Left kidney (tissue), 2 donors: ENCODE data around the gene SLC4A2. TPM values are rescaled to one million over a fixed set of nuclear protein-coding genes. Genes with fewer than 3 reads are reported as not detected.

ENCODE experiments used
- DNase-seq: peaks from one replicate; pipeline ENCODE4 v3.0.0-alpha.2; 2013
- polyA plus RNA-seq: library from polyadenylated mRNA; unstranded; fragments of 120-200 nt; gene quantifications from one replicate; pipeline ENCODE4 v1.2.1, GENCODE V29; 2013; ENCODE audit not compliant: insufficient read length

Gene SLC4A2
- polyA plus RNA-seq, 1 donor, result 84.4 TPM

DNA sequence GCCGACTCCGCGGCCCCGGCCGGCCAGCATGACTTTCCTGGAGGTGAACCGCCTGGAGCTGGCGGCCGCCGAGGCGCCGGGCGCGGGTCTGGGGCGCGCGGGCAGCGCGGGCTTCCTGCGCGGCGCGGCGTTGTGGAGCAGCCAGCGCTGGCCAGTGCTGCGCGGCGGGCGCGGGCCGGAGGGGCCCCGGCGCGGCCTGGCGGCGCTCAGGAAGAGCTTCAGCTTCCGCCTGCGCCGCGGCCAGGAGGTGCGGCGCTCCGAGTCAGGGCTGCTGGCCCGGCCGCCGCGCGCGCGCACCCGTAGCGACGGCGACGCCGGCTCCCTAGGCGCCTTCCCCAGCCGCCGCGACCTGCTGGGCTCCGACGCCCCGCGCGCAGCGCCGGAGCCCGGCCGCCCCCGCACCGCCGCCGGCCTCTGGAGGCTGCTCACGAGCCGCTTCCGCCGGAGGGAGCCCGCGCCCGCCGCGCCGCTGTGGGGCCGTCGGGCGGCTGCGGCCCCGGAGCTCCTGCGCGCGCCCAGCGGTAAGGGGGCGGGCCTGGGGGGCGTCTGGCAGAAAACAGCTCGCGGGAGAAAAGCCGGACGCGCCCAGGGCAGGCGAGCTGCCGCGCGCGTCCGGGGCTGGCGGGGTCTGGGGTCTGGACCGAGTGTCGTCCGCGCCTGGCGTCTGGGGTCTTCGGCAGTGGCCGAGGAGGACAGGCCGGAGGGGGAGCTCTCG, 55.9 kb downstream of the SLC4A2 start:
- no peak for DNase-seq

DNA sequence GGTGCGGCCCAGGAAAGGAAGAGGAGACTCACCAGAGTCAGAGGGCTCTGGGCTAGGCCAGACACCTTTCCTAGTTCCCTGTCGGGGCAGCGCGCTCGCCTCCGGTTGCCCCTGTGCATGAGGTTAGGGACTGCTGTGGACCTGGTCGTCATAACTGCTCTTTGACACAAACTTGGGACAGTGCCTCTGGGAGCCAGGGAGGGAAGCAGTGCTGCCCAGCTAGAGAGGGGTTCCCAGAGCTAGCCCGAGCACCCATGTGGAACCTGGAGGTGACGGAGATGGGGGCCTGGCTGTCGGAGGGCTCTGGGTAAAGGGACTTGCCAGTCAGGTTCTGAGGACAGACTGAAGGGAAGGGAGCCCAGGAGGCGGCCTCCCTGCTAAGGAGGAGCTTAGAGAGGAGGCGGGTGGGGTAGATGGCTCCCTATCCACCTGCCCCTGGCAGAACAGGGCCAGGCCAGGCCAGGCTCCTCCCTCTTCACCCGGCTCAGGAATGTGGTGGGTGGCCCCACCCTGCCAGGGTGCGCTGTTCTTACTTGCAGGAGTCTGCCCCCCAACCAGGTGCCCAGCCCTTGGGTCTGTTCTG, 56.5 kb downstream of the SLC4A2 start:
- DNase-seq, result peak; percentile 40

- no peak for DNase-seq
Observed at GRCh38 chr7:151116603-151117440, 57.4 kb downstream of the SLC4A2 start.

GRCh38 chr7:151117565-151117964, 58.2 kb downstream of the SLC4A2 start:
- no peak for DNase-seq

DNA sequence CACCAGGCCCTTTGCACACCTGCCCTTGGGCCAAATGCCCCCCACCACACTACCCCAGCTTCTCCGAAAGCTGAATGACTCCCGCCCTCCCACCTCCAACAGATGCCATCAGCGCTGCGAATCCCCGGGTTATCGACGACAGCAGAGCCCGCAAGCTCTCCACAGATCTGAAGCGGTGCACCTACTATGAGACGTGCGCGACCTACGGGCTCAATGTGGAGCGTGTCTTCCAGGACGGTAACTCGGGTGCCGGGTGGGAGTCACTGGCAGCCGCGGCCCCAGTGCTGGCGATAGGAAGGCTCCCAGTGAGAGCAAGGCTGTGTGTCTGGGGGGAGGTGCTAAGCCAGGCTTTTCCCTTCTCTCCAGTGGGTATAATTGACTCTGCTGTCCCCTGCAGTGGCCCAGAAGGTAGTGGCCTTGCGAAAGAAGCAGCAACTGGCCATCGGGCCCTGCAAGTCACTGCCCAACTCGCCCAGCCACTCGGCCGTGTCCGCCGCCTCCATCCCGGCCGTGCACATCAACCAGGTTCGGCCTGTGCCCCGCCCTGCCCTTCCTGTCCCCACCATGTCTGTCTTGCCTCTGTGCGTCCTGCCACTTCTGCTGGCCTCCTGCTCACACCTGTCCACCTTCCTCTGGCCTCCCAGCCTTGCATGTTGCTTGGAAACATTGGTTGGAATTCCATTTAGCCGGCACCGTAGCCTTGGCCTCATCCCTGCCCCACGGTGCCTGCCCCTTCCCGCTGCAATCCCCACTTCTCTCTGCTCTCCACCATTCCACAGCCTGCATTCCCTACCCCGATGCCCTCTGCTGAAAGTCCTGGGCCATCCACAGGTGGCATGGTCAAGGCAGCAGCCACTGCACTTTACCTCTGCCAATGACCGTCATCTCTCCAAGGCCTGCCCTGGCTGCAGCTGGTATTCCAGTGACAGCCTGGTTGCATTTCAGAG, 59.0 kb downstream of the SLC4A2 start:
- DNase-seq, result no peak

DNA sequence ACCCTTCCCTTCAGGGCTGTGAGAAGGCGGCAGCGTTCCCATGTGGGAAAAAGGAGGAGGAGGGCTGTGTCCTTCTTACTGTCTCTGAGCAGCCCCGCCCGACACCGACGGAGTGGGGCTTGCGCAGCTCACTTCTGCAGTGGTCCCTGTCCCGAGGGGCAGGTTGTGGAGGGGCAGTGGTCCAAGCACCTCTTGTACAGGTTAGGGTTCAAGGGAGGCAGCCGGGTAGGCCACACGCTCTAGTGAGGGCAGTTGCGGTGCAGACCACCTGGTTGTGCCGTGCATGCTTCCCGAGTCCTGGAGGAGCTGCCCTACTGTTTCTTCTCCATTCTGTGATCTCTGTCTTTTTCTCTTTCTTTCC, 59.6 kb downstream of the SLC4A2 start:
- no peak for DNase-seq

DNA sequence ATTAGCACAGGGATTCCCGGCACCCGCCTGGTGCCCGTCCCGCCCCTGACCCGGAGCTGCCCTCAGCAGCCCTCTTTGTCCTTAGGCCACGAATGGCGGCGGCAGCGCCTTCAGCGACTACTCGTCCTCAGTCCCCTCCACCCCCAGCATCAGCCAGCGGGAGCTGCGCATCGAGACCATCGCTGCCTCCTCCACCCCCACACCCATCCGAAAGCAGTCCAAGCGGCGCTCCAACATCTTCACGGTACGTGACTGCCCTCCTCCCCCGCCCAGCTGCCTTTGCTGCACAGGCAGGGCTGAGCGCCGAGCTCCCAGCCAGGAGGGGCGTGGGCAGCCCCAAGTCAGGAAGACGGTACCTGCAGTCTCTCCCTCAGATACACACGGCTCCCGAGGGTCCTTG, 60.5 kb downstream of the SLC4A2 start:
- DNase-seq, result no peak

DNA sequence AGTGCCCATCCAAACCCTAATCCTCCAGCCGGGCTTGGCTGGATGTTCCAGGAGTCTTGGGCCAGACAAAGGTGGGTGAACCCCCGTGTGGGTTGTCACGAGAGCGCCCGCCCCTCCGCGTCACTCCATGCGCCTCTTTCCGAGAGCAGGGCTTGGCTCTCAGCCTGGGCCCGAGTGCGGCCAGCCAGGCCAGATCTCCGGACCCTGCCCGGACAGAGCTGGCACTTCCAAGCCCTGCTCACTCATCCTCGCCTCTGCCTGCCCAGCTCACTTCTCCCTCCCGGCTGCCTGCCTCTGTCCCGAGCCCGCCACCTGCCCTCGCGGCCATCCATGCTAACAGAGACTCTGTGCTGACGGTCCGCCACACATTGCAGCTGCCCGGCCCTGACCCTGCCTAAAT, 61.5 kb downstream of the SLC4A2 start:
- DNase-seq, result no peak

DNA sequence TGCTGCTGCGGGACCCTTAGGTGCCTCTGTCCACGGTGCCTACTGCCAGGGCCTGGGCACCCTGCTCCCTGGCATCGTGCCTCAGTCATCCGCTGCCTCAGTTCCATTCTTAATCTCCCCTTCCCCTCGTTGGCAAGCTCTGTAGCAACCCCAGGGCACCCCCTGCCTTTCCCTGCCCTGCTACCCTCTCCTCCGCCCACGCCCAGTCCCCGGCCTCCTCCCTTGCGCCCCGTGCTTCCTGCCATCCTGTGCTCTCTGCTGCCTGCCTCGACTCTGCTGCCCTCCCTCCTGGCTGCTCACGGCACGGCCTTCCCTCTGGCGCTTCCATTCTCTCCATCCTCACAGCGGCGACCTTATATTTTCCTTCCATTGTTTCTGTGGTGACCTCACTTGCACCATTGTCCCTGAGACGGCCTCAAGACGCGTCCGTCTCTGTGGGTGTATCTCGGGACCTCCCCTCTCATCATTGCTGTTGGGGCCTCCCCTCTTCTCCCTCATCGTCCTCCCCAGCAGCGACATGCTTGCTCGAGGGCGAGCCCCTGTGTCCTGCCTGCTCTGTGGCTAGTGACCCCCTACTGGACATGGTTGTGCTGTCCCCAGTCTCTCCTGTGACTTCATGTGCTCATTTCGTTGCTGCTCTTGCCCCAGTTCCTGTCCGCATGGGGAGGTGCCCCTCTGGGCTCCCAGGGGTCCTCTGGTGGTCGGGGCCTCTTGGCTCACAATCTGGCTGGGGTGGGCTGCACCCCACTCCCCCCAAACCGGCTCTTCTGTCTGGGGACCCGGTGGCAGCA, 62.2 kb downstream of the SLC4A2 start:
- DNase-seq, result no peak

GRCh38 chr7:151122276-151122675, 62.9 kb downstream of the SLC4A2 start:
- no peak for DNase-seq

DNA sequence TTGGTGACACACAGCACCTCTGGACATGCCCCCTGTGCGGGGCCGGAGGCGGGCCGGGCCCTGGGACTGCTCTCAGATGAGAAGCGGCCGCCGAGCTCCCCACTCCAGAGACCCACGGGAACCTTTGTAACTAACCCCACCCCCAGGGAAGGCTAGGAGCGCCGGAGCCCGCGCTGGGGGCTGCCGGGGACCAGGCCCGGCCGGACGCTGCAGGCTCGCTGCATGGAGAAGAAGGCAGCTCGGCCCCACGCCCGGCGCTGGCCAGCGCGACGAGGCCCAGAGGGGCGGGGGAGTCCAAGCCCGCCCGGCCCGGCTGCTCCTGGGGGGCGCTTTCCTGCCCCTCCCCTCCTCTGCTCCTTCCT, 63.4 kb downstream of the SLC4A2 start:
- DNase-seq, result no peak

DNA sequence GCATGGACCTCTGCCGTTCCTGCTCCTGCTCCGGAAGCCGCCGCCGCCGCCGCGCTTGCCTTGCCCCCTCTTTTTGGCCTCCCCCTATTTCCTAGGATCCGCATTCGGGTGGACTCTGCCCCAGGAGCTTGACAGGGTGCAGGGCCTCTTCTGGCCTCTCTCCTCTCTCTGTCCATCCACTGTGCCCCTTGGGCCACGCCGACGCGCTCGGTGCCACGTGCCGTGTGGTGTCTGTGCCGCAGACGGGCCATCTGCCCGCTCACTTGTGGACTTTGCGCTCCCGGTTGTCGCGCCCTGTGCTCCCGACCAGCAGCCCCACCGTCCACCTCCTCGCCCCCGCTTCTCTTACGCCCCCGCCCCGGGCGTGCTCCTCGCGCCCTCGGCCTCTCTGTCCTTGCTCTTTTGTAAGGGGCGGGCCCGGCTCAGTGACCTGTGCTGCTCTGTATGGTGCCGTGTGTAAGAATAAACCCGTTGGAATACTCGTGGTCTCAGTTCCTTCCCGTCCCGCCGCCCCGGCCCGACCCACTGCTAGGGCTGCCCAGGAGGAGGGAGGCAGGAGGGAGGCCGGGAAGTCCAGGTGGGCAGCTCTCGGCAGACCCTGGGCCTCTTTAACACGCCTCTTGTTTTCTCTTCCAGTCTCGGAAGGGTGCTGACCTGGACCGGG, 63.9 kb downstream of the SLC4A2 start:
- DNase-seq, result no peak

DNA sequence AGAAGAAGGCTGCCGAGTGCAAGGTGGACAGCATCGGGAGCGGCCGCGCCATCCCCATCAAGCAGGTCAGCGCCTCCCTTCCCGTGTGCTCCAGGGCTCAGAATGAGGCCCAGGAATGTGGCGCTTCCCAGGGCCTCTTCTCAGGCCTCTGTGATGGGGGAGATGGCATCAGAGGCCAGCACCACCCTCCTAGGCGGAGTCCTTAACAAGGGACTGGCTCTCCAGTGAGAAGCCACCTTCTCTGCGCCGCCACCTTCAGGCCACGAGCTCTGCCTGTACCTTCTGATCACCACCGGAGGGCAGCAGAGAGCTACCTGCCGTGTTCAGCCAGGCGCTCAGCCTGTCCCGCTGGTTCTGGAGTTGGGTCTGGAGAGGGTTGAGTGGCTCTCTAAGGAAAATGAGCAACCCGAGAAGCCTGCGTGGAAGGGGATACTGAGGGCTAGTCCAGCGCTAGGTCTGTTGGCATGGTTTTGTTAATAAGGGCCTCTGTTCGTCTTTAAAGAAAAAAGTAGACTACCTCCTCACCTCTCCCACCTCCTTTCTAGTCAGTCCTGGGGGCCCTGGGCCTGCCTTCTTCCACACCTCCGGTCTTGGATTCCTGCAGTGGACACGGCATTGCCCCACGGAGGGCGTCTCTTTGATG, 64.6 kb downstream of the SLC4A2 start:
- peak; percentile 86 for DNase-seq

DNA sequence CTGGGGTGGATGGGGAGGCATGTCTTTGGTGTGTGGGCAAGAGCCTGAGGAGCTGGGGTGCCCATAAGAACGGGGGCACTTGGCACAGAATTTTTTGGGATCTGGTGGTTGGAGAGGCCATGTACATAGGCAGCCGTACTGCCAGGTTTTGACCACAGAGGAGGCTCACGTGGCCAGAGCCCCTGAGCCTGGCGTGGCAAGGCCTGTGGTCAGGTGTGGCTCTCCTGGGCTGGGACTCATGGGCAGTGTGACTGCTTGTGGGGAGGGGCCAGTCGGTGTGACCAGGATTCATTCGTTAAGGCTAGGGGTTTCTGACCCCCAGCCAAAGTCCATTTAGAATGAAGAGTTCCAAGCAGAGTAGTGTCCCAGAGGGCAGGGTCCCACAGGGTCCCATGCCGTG, 65.1 kb downstream of the SLC4A2 start:
- no peak for DNase-seq

GRCh38 chr7:151124899-151125399, 65.6 kb downstream of the SLC4A2 start:
- no peak for DNase-seq

GRCh38 chr7:151125470-151125845, 66.1 kb downstream of the SLC4A2 start:
- DNase-seq, result peak; percentile 53

DNA sequence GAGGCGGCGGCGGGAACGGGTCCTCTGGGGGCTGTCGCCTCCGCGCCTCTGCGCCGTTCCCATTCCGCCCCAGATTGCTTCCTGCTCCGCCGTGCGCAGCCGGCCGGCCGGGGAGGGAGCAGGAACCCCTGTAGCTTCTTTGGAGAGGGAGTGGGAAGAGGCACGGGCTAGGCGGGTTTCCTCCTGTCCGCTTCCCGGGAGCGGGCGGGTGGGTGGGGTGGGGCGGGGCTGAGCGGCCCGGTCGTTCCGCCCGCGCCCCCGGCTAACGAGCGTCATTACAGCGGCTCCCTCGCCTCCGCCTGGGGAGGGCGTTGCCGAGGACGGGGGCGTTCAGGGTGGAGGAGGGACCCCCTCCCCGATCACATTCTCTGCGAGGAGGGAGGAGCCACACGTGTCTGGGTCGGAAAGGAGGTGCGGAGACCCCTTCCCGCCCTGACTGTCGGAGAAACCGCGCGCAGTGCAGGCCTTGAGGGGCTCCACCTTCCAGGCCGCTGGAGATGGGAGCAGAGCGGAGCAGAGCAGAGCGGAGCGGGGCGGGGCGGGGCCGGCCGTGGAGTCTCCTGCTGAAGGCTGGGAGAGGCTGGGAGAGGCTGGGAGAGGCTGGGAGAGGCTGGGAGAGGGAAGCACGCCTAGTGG, 66.6 kb downstream of the SLC4A2 start:
- DNase-seq, result no peak
